WTC11 (cell line): ENCODE results near the gene SPINK1. TPM values are rescaled to one million over a fixed set of nuclear protein-coding genes. Genes with fewer than 3 reads are reported as not detected.

Experiments
- ATAC-seq: fragments of 200-7000 bp; cut with Tn5 transposase; 2 replicates; pipeline ENCODE4 v1.10.0; 2021; ENCODE audit warnings: mild to moderate bottlenecking, moderate library complexity
- CTCF ChIA-PET: fragments of 300-600 bp; sonication (Branson Sonifier 250); formaldehyde crosslinking; loops from one replicate; lab custom pipeline; 2021; ENCODE audit warnings: antibody characterized with exemption; lab: Charles Lee
- POLR2A ChIA-PET: fragments of 350-600 bp; sonication (Branson Sonifier 250); formaldehyde crosslinking; loops from one replicate; lab custom pipeline; 2021; ENCODE audit warnings: antibody characterized with exemption; lab: Charles Lee
- DNase-seq: peaks from one replicate; pipeline ENCODE4 v3.0.0; 2021; ENCODE audit warnings: low spot score
- H3K27ac Mint-ChIP-seq: 2 replicates; pipeline ENCODE4 v1.8.0; 2021; ENCODE audit warnings: mixed read lengths
- H3K27me3 Mint-ChIP-seq: 2 replicates; pipeline ENCODE4 v1.8.0; 2021; ENCODE audit warnings: low read depth, mild to moderate bottlenecking, moderate library complexity, mixed read lengths
- H3K36me3 Mint-ChIP-seq: 2 replicates; pipeline ENCODE4 v1.8.0; 2021; ENCODE audit warnings: mixed read lengths
- H3K4me1 Mint-ChIP-seq: 2 replicates; pipeline ENCODE4 v1.8.0; 2022; ENCODE audit warnings: mixed read lengths
- H3K4me3 Mint-ChIP-seq: 2 replicates; pipeline ENCODE4 v1.8.0; 2021; ENCODE audit warnings: mild to moderate bottlenecking, moderate library complexity, mixed read lengths
- H3K9me3 Mint-ChIP-seq: 2 replicates; pipeline ENCODE4 v1.8.0; 2021; ENCODE audit warnings: mixed read lengths
- HMGA2 ChIP-seq: fragments of 250-450 bp; sonication (Bioruptor Pico); IDR thresholded peaks from 2 replicates; pipeline ENCODE4 v1.4.0; 2021; ENCODE audit warnings: mild to moderate bottlenecking, moderate library complexity
- RORB ChIP-seq: fragments of 250-450 bp; sonication (Bioruptor Pico); IDR thresholded peaks from 2 replicates; pipeline ENCODE4 v1.9.0; 2021; ENCODE audit warnings: mild to moderate bottlenecking
- SOX15 ChIP-seq: fragments of 250-450 bp; sonication (Bioruptor Pico); IDR thresholded peaks from 2 replicates; pipeline ENCODE4 v1.9.0; 2021; ENCODE audit warnings: mild to moderate bottlenecking
- SP1 ChIP-seq: sonication (generic); formaldehyde crosslinking; conservative IDR thresholded peaks from 2 replicates; pipeline ENCODE4 v1.8.1; 2022; ENCODE audit warnings: missing genetic modification reagents
- ZNF121 ChIP-seq: sonication (generic); formaldehyde crosslinking; IDR thresholded peaks from 2 replicates; pipeline ENCODE4 v1.8.0; 2023; ENCODE audit warnings: missing genetic modification reagents
- ZNF138 ChIP-seq: sonication (generic); formaldehyde crosslinking; conservative IDR thresholded peaks from 2 replicates; pipeline ENCODE4 v1.8.1; 2022; ENCODE audit warnings: mild to moderate bottlenecking, moderate library complexity, missing genetic modification reagents
- ZNF263 ChIP-seq: sonication (generic); formaldehyde crosslinking; IDR thresholded peaks from 2 replicates; pipeline ENCODE4 v1.8.1; 2022; ENCODE audit warnings: low read depth, mild to moderate bottlenecking, moderate library complexity, missing genetic modification reagents
- ZNF317 ChIP-seq: sonication (generic); formaldehyde crosslinking; IDR thresholded peaks from 2 replicates; pipeline ENCODE4 v1.8.1; 2023; ENCODE audit warnings: low read depth, mild to moderate bottlenecking, moderate library complexity, missing genetic modification reagents, borderline replicate concordance
- ZNF396 ChIP-seq: fragments of 250-450 bp; sonication (Bioruptor Pico); IDR thresholded peaks from 2 replicates; pipeline ENCODE4 v1.8.0; 2021; ENCODE audit warnings: mild to moderate bottlenecking, moderate library complexity, borderline replicate concordance
- total RNA-seq: library from RNA; stranded (reverse); gene quantifications from 3 replicates; pipeline ENCODE4 v1.2.3, GENCODE V29; 2021
- TF ChIP-seq, protein P1 (sequence below): fragments of 250-450 bp; sonication (Bioruptor Pico); IDR thresholded peaks from 2 replicates; pipeline ENCODE4 v1.9.0; 2021; ENCODE audit warnings: moderate library complexity, mild to moderate bottlenecking, inconsistent platforms, borderline replicate concordance
- TF ChIP-seq, protein P2 (sequence below): fragments of 250-450 bp; sonication (Bioruptor Pico); conservative IDR thresholded peaks from 2 replicates; pipeline ENCODE4 v1.9.0; 2021; ENCODE audit warnings: mild to moderate bottlenecking
- TF ChIP-seq, protein P3 (sequence below): sonication (generic); formaldehyde crosslinking; IDR thresholded peaks from 2 replicates; pipeline ENCODE4 v1.8.1; 2023; ENCODE audit warnings: mild to moderate bottlenecking, missing genetic modification reagents
- TF ChIP-seq, protein P4 (sequence below): sonication (generic); formaldehyde crosslinking; IDR thresholded peaks from 2 replicates; pipeline ENCODE4 v1.8.1; 2022; ENCODE audit warnings: low read depth, missing genetic modification reagents, borderline replicate concordance
- TF ChIP-seq, protein P5 (sequence below): sonication (generic); formaldehyde crosslinking; IDR thresholded peaks from 2 replicates; pipeline ENCODE4 v1.8.0; 2022; ENCODE audit warnings: mild to moderate bottlenecking, missing genetic modification reagents
- TF ChIP-seq, protein P6 (sequence below): sonication (generic); formaldehyde crosslinking; IDR thresholded peaks from 2 replicates; pipeline ENCODE4 v1.8.0; 2023; ENCODE audit warnings: missing genetic modification reagents
- TF ChIP-seq, protein P7 (sequence below): fragments of 250-450 bp; sonication (Bioruptor Pico); IDR thresholded peaks from 2 replicates; pipeline ENCODE4 v2.1.2; 2022; ENCODE audit warnings: mild to moderate bottlenecking, moderate library complexity

SPINK1 gene
- total RNA-seq, 1 experiment from 2014 or later: 5.4 TPM

DNA sequence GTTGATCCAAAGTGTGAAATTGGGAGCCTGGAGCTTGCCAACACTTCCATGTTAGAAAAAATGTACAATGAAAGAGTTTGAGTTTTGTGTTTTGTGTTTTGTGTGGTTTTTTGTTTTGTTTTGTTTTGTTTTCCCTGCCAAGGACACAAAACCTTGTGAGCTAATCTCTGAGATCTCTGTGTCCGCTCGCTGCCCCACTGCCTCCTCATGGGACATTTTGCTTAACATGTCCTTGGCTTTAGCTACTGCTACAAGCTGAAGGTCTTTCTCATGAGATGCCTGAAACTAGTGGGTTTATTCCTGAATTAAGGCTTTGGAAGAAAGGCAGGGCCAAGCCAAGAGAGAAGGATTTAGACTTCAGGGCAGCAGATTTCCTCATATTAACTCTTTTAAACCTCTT is 41.7 kb downstream of the SPINK1 start (continued):
- TF ChIP-seq, protein P1, sequence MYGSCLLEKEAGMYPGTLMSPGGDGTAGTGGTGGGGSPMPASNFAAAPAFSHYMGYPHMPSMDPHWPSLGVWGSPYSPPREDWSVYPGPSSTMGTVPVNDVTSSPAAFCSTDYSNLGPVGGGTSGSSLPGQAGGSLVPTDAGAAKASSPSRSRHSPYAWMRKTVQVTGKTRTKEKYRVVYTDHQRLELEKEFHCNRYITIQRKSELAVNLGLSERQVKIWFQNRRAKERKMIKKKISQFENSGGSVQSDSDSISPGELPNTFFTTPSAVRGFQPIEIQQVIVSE: no peak

DNA sequence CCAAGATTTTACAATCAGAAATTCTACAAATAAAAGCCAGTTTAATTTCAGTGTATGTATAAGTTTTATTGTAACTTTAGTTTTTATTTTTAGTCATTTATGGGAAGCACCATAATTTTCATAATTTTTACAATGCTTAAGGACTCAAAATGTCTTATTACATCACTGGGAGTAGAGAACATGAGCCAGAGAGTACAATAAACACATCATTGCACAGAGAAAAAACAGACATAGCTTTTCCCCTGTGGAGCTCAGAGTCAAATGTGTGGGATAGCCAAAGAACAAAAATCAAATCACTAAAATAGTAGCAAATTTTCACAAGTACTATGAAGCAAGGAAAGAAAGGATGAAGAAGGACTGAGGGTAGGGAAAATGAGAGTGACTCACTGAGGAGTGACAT is 43.4 kb downstream of the SPINK1 start:
- ChIA-PET CTCF (interaction anchor here (1.2 kb wide), 1 partner anchor 35 kb away, joined by 3 read pairs; no protein-coding TSS in a partner anchor), POLR2A (no interaction called here)
- Mint-ChIP-seq H3K27ac (no peak overlapping the region), H3K4me3 (no peak overlapping the region), H3K27me3 (no peaks in the 10 kb centered on the region), H3K36me3 (no peaks in the 10 kb centered on the region), H3K4me1 (peaks cover 5% of the 10 kb centered on the region), H3K9me3 (no peaks in the 10 kb centered on the region)
- no peak for DNase-seq
- no peak for ATAC-seq
- TF ChIP-seq HMGA2 (no peak), ZNF396 (CRISPR knock-in tag) (no peak), ZNF263 (no peak), SP1 (CRISPR knock-in tag) (no peak), RORB (CRISPR knock-in tag) (no peak), ZNF317 (no peak)
- TF ChIP-seq, protein P2, sequence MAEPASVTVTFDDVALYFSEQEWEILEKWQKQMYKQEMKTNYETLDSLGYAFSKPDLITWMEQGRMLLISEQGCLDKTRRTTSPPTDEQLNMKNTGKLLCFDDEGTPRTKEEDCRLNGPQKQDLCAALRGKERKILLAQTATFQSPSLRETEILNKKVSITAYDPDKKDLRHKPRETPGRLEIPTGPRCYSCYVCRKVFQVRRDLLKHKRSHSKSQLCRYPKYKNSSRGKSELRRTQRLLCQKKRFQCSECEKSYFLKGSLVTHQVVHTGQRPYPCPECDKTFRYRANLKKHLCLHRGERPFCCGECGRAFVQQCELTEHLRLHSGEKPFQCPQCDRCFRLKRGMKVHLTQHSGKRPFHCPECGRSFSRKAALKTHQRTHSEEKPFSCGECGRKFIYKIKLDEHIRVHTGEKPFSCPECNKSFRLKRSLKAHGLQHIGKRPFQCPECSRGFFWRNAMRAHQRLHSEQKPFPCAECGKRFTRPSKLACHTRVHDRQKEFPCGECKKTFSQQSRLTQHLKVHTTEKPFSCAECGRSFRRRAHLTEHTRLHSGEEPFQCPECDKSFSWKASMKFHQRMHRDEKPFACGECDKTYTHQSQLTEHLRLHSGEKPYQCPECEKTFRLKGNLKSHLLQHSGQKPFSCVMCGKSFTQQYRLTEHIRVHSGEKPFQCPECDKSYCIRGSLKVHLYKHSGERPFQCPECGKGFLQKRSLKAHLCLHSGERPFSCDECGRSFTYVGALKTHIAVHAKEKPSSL: no peak
- TF ChIP-seq, protein P3, sequence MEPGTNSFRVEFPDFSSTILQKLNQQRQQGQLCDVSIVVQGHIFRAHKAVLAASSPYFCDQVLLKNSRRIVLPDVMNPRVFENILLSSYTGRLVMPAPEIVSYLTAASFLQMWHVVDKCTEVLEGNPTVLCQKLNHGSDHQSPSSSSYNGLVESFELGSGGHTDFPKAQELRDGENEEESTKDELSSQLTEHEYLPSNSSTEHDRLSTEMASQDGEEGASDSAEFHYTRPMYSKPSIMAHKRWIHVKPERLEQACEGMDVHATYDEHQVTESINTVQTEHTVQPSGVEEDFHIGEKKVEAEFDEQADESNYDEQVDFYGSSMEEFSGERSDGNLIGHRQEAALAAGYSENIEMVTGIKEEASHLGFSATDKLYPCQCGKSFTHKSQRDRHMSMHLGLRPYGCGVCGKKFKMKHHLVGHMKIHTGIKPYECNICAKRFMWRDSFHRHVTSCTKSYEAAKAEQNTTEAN (CRISPR knock-in tag): no peak
- TF ChIP-seq, protein P4, sequence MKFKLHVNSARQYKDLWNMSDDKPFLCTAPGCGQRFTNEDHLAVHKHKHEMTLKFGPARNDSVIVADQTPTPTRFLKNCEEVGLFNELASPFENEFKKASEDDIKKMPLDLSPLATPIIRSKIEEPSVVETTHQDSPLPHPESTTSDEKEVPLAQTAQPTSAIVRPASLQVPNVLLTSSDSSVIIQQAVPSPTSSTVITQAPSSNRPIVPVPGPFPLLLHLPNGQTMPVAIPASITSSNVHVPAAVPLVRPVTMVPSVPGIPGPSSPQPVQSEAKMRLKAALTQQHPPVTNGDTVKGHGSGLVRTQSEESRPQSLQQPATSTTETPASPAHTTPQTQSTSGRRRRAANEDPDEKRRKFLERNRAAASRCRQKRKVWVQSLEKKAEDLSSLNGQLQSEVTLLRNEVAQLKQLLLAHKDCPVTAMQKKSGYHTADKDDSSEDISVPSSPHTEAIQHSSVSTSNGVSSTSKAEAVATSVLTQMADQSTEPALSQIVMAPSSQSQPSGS (CRISPR knock-in tag): no peak
- TF ChIP-seq, protein P5, sequence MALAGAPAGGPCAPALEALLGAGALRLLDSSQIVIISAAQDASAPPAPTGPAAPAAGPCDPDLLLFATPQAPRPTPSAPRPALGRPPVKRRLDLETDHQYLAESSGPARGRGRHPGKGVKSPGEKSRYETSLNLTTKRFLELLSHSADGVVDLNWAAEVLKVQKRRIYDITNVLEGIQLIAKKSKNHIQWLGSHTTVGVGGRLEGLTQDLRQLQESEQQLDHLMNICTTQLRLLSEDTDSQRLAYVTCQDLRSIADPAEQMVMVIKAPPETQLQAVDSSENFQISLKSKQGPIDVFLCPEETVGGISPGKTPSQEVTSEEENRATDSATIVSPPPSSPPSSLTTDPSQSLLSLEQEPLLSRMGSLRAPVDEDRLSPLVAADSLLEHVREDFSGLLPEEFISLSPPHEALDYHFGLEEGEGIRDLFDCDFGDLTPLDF (CRISPR knock-in tag): no peak

DNA sequence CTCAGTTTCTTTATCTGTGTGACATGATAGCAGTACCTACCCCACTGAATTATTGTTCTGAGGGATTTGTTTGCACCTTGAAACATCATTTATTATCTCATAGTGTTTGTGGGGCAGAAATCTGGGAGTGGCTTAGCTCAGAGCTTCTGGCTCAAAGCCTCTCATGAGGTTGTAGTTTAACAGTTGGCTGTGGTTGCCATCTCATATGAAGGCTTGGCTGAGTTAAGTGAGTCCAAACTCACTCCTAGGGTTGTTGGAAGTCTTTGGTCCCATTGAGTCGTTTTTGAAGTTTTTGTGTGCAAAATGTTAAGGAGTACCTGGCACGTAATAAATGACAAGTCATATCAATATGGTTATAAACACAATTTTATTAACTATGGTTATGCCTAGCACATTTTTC is 45.3 kb downstream of the SPINK1 start:
- Mint-ChIP-seq H3K36me3 (no peaks in the 10 kb centered on the region), H3K9me3 (no peaks in the 10 kb centered on the region), H3K27ac (no peak overlapping the region), H3K4me3 (no peak overlapping the region), H3K4me1 (peaks cover 16% of the 10 kb centered on the region), H3K27me3 (no peaks in the 10 kb centered on the region)
- CTCF ChIA-PET: interaction anchor here (0.6 to 1.3 kb wide), 2 partner anchors 96 to 148 kb away, joined by 3 read pairs; no protein-coding TSS in a partner anchor
- POLR2A ChIA-PET: no interaction called here
- no peak for DNase-seq
- TF ChIP-seq, protein P6, sequence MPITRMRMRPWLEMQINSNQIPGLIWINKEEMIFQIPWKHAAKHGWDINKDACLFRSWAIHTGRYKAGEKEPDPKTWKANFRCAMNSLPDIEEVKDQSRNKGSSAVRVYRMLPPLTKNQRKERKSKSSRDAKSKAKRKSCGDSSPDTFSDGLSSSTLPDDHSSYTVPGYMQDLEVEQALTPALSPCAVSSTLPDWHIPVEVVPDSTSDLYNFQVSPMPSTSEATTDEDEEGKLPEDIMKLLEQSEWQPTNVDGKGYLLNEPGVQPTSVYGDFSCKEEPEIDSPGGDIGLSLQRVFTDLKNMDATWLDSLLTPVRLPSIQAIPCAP (CRISPR knock-in tag): no peak
- no peak for TF ChIP-seq ZNF121 (CRISPR knock-in tag)
- TF ChIP-seq, protein P7, sequence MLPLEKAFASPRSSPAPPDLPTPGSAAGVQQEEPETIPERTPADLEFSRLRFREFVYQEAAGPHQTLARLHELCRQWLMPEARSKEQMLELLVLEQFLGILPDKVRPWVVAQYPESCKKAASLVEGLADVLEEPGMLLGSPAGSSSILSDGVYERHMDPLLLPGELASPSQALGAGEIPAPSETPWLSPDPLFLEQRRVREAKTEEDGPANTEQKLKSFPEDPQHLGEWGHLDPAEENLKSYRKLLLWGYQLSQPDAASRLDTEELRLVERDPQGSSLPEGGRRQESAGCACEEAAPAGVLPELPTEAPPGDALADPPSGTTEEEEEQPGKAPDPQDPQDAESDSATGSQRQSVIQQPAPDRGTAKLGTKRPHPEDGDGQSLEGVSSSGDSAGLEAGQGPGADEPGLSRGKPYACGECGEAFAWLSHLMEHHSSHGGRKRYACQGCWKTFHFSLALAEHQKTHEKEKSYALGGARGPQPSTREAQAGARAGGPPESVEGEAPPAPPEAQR: no peak
- no peak for TF ChIP-seq SP1 (CRISPR knock-in tag)
- TF ChIP-seq SOX15 (CRISPR knock-in tag): no peak
- TF ChIP-seq ZNF138: no peak
- no peak for TF ChIP-seq RORB (CRISPR knock-in tag)
- ATAC-seq: no peak
